GM21381 (cell line): Measurements from ENCODE around the gene EIPR1.

Experiments
- ATAC-seq: cut with Tn5 transposase; IDR thresholded peaks from one replicate; pipeline ENCODE4 v1.9.1; 2021; ENCODE audit warnings: mild to moderate bottlenecking, moderate library complexity; ENCODE audit not compliant: unreplicated experiment

The EIPR1 gene

DNA sequence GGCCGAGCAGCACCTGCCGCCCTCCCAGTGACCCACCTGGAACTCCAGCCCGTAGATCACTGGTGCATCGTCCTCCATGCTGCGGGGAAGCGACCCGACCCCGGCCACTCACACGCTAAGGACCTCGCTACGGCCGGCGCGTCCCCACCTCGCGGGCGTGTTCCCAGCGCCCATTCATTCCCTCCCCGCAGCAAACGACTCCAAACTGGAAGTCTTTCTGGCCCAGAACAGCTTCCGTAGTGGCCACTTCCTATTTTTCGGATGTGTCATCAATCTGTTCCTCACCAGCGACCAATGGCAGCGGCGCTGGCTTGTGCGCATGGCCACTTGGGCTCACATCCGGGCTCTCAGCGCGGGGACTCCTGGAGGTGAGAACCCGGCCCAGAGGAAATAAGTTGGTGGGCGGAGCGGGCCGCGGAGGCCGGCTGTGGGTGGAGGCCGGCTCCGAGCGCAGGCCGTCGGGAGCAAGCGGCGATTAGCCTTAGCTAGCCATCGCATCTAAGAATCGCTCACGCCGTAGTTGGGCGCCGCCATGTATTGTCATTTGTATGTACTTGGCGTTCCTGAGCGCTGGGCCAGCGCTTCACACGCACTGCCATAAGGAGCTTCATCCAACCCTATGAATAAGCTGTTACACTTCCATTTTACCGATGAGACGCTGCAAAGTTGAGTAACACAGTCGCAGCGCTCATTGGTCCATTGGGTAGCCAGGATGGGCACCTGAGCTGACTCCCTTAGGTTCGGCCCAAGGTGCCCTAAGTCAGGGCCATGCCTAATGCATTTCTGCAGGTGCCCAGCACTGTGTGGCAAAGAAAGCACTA lies at the start of gene EIPR1:
TSS of gene EIPR1 (minus strand) at position 207 of the 821 bp plus-strand sequence. CDS start at position 78, 129 bp downstream.
- peak; percentile 77 for ATAC-seq

DNA sequence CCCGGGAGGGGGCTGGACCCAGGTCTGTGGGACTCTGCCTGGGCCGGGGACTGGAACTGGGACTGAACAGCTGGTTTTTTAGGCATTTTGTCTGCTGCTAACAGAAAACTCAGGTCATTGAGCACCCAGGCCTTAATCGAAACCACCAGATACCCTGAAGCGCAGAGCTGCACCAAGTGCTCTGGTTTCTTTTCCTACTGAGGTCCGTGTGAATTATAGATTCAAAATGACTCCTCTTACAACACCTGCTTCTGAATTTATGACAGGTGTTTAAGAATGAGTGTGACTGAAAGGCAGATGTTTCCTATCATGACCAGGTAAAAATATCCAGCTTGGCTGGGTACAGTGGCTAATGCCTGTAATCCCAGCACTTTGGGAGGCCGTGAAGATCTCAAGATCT lies 49.7 kb upstream of the EIPR1 start:
- ATAC-seq = no peak

- ATAC-seq = no peak
Observed at GRCh38 chr2:3426615-3427014, 49.0 kb upstream of the EIPR1 start.

- ATAC-seq = no peak
Observed at GRCh38 chr2:3424171-3424795, 46.7 kb upstream of the EIPR1 start.

- ATAC-seq = peak; percentile 54
Observed at GRCh38 chr2:3423492-3424170, 46.0 kb upstream of the EIPR1 start.

DNA sequence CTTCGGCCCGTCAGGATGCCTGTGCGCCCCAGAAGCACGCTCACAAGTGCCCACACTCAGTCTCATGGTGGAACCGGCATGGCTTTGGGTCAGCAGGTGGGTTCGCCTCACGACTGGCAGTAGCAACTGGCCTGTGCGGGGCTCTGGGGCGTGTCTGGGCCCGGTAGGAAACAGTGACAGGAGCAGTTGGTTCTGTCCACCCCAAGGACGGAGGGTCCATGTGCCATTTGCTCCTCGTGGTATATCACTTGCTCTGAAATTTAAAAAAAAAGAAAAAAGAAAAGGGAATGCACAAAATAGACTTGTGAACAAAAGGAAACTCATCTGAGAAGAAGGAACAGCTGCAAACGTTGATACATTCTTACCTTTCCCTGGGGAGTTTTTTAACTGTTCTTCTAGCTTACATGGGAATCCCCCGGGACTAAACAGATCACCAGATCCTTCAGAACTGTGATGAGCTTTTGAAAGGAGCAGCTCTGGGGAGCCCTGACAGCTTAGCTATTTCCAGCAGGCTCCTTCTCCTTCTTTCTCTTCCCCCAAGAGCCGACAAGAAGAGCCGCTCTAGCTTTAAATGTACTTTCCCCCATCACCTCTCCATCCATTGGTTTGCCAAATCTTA lies 44.7 kb upstream of the EIPR1 start:
- no peak for ATAC-seq

DNA sequence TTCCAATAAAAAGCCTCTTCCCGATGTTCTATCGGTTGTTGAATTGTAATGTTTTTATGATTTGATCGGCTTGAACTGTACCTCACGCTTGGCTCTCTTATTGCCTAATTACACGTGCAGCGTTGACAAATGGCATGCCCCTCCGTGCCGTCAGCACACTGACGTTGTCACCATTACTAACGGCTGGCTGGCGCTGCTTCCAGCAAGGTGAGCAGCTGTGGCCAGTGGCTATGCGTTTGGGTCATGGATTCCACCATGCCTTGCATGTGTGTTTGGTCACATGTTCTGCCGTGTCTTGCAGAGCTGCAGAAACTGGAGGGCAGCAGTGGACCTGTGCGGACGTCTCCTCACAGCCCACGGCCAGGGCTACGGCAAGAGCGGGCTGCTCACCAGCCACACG lies 44.0 kb upstream of the EIPR1 start:
- no peak for ATAC-seq

GRCh38 chr2:3420769-3421397 lies 43.3 kb upstream of the EIPR1 start:
- ATAC-seq = no peak

- ATAC-seq = no peak
Observed at GRCh38 chr2:3420076-3420768, 42.6 kb upstream of the EIPR1 start.

GRCh38 chr2:3418766-3419404 lies 41.3 kb upstream of the EIPR1 start:
- ATAC-seq = no peak

GRCh38 chr2:3414133-3414860 lies 36.7 kb upstream of the EIPR1 start:
- ATAC-seq = no peak

- no peak for ATAC-seq
Observed at GRCh38 chr2:3413697-3414096, 36.1 kb upstream of the EIPR1 start.

DNA sequence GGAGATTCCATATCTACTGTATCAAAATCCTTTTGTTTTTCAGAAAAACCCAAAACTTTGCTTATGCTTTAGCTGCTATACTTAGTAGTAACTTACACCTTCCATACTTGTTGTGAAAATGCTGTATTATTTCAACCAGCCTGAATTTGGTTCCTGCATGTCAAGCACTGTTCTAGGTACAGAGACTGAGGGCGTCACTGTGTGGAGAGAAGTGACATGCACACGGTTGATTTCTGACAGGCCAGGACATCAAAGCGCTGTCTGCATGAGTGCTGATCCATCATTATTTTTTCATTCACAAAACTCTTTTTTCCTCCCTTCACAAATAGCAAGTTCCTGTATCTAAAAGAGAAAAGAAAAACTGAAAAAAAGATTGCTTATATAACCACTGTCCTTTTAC lies 33.5 kb upstream of the EIPR1 start:
- no peak for ATAC-seq

- ATAC-seq = no peak
Observed at GRCh38 chr2:3409627-3410170, 32.1 kb upstream of the EIPR1 start.

GRCh38 chr2:3408781-3409180 lies 31.2 kb upstream of the EIPR1 start:
- no peak for ATAC-seq

GRCh38 chr2:3406501-3406900 lies 28.9 kb upstream of the EIPR1 start:
- ATAC-seq = no peak

GRCh38 chr2:3405876-3406275 lies 28.3 kb upstream of the EIPR1 start:
- ATAC-seq = no peak

DNA sequence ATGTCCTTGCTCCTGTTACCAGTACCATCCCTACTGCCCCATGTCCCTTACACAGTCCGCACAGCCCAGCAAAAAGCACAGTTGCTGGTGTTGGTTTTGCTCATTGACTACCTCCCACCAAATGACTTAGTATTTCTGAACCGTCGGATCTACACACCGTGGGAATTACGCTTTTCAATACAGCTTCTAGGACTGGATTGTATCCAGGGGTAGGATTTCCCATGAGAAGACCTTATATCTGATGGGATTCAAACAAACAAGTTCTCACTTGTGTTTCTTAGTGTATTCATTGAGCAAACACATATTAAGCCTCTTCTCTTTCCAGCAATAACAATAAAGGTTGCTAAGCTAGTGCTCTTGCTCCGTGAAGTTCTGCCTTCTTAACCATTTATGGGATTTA lies 27.7 kb upstream of the EIPR1 start:
- no peak for ATAC-seq

- no peak for ATAC-seq
Observed at GRCh38 chr2:3404349-3404894, 26.8 kb upstream of the EIPR1 start.
